ENCODE data around the gene NPEPL1.
"Not testable (repeated sequence)": the region's sequence is repeated elsewhere in the genome, so short reads cannot be mapped to it uniquely, and the experiment has no call there.

NPEPL1 gene

DNA sequence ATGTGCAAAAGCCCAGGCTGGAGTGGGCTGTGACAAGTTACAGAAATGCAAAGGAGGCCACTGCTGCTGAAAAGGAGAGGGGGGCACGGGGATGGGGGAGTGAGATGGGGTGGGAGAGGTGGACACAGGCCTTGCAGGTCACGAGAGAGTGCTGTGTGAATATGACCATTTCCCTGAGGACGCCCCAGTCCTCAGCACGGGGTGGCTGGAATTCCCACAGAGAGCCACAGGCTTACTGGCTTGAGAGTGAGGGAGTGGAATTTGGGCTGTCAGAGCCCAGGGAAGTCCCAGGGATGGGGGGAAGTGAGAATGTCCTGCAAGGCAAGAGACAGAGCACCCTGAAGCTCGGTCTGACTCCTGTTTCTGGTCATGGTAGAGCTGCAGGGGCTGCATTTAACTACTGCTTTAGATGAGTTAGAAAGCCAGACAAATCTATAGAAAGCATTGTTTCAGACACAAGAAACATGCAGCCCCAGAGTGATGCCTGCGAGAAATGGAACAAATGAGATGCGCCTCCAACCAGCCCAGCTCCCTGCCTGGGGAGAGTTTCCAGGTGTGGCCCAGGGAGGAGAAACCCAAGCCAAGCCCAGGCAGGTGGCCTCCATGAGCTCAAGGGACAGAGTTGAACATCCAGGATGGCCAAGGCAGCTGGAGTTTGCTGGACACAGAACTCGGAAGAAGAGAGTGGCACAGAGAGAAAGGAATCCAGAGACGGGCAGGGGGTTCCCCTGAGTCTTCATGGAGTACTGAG lies 30.5 kb downstream of the NPEPL1 start:
- no peak overlapping the region for H3K27ac Mint-ChIP-seq
- H3K4me3 Mint-ChIP-seq, result no peak overlapping the region
- H3K4me1 Mint-ChIP-seq (ENCODE audit: low read depth), result no peaks in the 10 kb centered on the region
- peaks cover 6% of the 10 kb centered on the region for H3K9me3 Mint-ChIP-seq
- no peak for DNase-seq (ENCODE audit: low spot score)
- no peaks in the 10 kb centered on the region for H3K36me3 Mint-ChIP-seq (ENCODE audit: low read depth)
- H3K27me3 Mint-ChIP-seq (ENCODE audit: low read depth), result peaks cover 40% of the 10 kb centered on the region

DNA sequence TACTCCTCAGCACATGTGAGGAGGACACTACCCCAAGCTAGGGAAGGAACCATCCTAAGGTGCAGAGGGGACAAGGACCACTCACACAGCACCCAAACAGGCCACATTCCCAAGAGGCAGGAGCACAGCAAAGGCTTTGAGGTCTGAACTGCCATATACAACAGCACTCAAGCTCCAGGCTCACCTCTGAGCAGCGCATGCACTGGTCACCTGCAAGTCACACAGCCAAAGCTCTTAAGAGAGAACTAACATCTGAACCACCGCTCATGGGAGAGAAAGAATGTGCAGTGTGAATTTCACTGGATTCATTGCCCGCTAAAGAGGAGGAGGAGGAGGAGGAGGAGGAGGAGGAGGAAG lies 31.0 kb downstream of the NPEPL1 start:
- no peaks in the 10 kb centered on the region for H3K4me1 Mint-ChIP-seq (ENCODE audit: low read depth)
- peaks cover 7% of the 10 kb centered on the region for H3K9me3 Mint-ChIP-seq
- peak; percentile 2 for DNase-seq (ENCODE audit: low spot score)
- H3K4me3 Mint-ChIP-seq, result no peak overlapping the region
- peaks cover 41% of the 10 kb centered on the region for H3K27me3 Mint-ChIP-seq (ENCODE audit: low read depth)
- H3K27ac Mint-ChIP-seq, result no peak overlapping the region
- H3K36me3 Mint-ChIP-seq (ENCODE audit: low read depth), result no peaks in the 10 kb centered on the region

DNA sequence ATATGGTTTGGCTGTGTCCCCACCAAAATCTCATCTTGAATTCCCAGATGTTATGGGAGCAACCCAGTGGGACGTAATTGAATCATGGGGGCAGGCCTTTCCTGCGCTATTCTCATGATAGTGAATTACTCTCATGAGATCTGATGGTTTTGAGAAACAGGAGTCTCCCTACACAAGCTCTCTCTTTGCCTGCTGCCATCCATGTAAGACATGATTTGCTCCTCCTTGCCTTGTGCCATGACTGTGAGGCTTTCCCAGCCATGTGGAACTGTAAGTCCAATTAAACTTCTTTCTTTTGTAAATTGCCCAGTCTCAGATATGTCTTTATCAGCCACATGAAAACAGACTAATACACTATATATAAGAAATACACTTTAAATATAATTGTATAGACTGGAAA lies 33.6 kb downstream of the NPEPL1 start:
- H3K27me3 Mint-ChIP-seq (ENCODE audit: low read depth), result peaks cover 54% of the 10 kb centered on the region
- H3K27ac Mint-ChIP-seq; H3K4me1 Mint-ChIP-seq (ENCODE audit: low read depth); H3K4me3 Mint-ChIP-seq; H3K36me3 Mint-ChIP-seq (ENCODE audit: low read depth); H3K9me3 Mint-ChIP-seq: not testable (repeated sequence)
- peak; percentile 1 for DNase-seq (ENCODE audit: low spot score)

DNA sequence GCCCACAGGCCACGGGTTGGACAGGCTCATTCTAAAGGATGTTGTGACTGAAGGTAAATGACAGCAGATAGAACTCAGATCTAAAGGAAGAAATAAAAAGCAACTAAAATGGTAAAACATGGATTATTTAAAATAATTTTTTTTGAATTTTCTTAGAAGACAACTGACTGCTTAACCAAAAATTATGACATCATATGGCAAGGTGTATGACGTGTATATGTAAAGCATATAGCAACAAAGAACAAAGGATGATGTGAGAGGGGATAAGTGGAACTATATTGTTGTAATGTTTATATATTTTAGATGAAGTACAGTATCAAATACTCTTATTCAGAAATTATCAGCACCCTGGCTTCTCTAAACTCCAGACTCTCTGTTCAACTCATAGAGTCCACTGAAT lies 38.6 kb downstream of the NPEPL1 start:
- no peaks in the 10 kb centered on the region for H3K4me1 Mint-ChIP-seq (ENCODE audit: low read depth)
- no peak overlapping the region for H3K4me3 Mint-ChIP-seq
- peaks cover 7% of the 10 kb centered on the region for H3K9me3 Mint-ChIP-seq
- no peaks in the 10 kb centered on the region for H3K36me3 Mint-ChIP-seq (ENCODE audit: low read depth)
- DNase-seq (ENCODE audit: low spot score), result no peak
- peaks cover 52% of the 10 kb centered on the region for H3K27me3 Mint-ChIP-seq (ENCODE audit: low read depth)
- H3K27ac Mint-ChIP-seq, result no peak overlapping the region

DNA sequence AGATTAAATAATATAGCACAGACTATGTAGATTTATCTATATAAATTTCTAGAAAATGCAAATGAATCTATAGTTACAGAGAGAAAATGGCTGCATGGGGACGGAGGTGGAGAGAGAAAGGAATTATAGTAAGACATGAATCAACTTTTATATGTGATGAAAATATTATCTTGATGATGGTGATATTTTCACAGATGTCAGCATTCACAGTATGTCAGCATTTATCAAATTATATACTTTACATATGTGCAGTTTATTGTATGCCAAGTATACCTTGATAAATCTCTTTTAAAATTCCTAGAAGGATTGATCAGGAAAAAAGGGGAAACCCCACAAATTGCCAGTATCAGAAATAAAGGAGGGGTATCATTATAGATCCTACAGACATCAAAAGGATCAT lies 44.6 kb downstream of the NPEPL1 start:
- Mint-ChIP-seq H3K4me1 (ENCODE audit: low read depth) (no peaks in the 10 kb centered on the region), H3K4me3 (no peak overlapping the region), H3K27me3 (ENCODE audit: low read depth) (peaks cover 61% of the 10 kb centered on the region), H3K9me3 (no peaks in the 10 kb centered on the region), H3K27ac (no peak overlapping the region), H3K36me3 (ENCODE audit: low read depth) (no peaks in the 10 kb centered on the region)
- DNase-seq (ENCODE audit: low spot score), result no peak

DNA sequence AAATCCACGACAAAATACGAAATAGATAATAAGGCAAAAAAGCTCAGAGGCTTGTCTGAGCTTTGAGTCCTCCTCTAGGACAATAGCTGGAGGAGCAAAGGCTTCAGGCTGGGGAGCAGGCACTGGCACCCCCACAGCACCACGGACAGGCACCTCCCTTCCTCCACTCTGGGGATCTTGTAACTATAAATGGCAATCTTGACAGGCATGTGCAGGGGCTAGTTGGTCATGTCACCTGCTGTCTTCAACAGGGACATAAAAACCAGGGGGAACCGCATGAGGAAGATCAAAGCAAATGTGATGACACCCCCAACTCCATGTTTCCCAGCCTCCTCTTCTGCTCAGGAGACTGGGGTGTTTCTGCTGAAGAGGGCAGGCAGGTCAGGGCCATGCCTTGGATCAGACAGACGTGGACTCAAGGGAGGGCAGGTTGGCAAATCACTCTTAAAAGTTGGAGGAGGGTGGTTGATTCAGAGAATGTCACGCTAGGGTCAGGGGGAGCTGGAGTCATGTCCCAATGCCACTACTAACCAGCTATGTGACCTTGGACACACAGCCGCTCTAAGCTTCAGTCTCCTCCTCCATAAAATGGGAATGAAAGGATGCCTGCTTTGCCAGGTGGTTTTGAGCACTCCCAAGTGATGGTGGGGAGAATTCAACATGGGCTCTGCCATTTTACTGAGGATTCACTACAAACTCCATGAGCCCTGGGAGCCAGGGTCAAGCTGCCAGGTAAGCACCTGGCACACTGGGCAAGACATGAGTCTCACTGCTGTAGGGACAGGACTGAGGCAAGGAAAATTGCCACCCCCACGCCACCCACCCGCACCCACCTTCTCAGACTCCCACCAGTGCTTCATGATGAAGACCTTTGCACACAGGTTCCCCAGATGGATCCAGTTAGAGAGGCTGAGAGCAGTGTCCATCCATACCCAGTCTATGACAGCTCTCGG lies 48.0 kb downstream of the NPEPL1 start:
- no peak for DNase-seq (ENCODE audit: low spot score)
- peaks cover 41% of the 10 kb centered on the region for H3K27me3 Mint-ChIP-seq (ENCODE audit: low read depth)
- no peak overlapping the region for H3K27ac Mint-ChIP-seq
- H3K36me3 Mint-ChIP-seq (ENCODE audit: low read depth), result no peaks in the 10 kb centered on the region
- no peaks in the 10 kb centered on the region for H3K9me3 Mint-ChIP-seq
- H3K4me3 Mint-ChIP-seq, result no peak overlapping the region
- H3K4me1 Mint-ChIP-seq (ENCODE audit: low read depth), result no peaks in the 10 kb centered on the region

DNA sequence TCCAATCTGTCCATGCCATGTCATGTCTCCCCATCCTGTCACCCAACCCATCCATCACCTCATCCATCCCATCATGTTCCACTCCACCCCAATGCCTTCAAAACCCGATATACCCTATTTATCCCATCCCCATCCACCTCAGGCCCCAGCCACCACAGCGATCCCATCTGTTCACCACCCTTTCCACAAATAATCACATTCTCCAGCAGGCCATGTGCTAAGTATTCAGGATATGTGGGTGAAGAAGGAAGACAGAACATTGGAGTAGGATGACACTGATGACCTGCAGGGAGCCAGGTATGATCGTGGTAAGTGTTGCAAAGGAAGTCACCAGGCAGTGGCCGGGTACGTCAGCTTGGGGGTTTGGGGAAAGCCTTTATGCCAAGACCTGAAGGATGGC lies 48.8 kb downstream of the NPEPL1 start:
- H3K27me3 Mint-ChIP-seq (ENCODE audit: low read depth), result peaks cover 36% of the 10 kb centered on the region
- H3K9me3 Mint-ChIP-seq, result no peaks in the 10 kb centered on the region
- no peak overlapping the region for H3K4me3 Mint-ChIP-seq
- no peak for DNase-seq (ENCODE audit: low spot score)
- no peak overlapping the region for H3K27ac Mint-ChIP-seq
- no peaks in the 10 kb centered on the region for H3K4me1 Mint-ChIP-seq (ENCODE audit: low read depth)
- no peaks in the 10 kb centered on the region for H3K36me3 Mint-ChIP-seq (ENCODE audit: low read depth)

DNA sequence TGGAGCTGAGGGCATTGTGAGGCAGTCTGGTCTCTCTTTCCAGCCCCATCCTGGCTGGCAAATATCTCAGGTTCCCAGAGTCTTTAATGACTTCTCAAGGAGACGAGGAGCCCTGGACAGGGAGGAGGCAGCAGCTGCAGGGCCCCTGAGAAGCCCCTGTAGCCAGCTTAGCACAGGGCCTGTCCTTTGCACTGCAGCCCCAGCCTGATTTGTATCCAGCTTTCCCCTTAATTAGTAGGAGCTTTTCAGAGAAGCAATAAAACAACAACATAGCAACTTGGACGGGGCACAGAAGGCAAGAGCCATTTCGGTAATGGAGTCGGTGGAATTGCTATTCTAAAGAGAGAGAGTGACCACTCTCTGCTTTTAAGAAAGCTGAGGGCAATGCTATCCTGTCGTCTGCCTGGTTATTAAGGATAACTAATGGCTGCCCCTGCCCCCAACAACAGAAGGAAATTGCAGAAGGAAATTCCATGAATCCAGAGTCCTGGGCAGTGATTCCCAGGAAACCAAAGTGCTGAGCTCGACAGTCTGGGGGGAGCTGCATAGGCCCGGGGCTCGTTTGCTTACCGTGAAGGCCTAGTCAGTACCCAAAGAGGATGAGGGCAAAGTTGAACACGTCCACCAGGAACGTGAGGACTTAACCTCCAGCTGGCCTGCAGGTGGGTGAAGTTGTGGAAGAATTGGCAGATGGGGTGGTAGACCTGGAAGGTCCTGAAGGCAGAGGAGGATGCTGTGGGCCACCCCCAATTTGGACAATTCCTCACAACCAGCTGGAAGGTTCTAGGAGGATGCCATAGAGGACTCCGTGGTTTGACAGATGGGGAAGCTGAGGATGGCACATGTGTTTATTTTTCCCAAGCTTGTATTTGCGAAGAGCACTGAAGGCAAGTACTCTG lies 50.3 kb downstream of the NPEPL1 start:
- H3K27ac Mint-ChIP-seq, result no peak overlapping the region
- DNase-seq (ENCODE audit: low spot score), result no peak
- no peaks in the 10 kb centered on the region for H3K36me3 Mint-ChIP-seq (ENCODE audit: low read depth)
- no peaks in the 10 kb centered on the region for H3K9me3 Mint-ChIP-seq
- peaks cover 29% of the 10 kb centered on the region for H3K27me3 Mint-ChIP-seq (ENCODE audit: low read depth)
- H3K4me1 Mint-ChIP-seq (ENCODE audit: low read depth), result no peaks in the 10 kb centered on the region
- H3K4me3 Mint-ChIP-seq, result no peak overlapping the region

DNA sequence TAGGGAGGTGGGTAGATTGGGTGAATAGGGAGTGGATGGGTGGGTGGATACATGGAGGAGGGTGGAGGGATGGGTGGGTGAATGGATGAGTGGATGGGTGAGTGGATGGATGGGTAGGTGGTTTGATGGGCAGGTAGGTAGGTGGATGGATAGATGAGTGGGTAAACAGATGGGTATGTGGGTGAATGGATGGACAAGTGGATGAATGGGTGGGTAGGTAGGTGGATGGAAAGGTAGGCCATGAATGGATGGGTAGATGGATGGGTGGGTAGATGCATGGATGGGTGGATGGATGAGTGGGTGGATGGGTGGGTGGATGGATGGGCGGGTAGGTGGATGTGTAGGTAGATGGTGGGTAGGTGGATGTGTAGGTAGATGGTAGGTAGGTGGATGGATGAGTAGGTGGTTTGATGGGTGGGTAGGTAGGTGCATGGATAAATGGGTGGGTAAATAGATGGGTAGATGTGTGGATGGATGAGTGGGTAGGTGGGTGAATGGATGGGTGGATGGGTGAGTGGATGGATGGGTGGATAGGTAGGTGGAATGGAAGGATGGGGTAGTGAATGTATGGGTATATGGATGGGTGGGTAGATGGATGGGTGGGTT lies 51.4 kb downstream of the NPEPL1 start:
- Mint-ChIP-seq H3K27me3 (ENCODE audit: low read depth) (peaks cover 23% of the 10 kb centered on the region), H3K9me3 (no peaks in the 10 kb centered on the region), H3K36me3 (ENCODE audit: low read depth) (no peaks in the 10 kb centered on the region), H3K27ac (no peak overlapping the region), H3K4me1 (ENCODE audit: low read depth) (no peaks in the 10 kb centered on the region), H3K4me3 (no peak overlapping the region)
- no peak for DNase-seq (ENCODE audit: low spot score)

DNA sequence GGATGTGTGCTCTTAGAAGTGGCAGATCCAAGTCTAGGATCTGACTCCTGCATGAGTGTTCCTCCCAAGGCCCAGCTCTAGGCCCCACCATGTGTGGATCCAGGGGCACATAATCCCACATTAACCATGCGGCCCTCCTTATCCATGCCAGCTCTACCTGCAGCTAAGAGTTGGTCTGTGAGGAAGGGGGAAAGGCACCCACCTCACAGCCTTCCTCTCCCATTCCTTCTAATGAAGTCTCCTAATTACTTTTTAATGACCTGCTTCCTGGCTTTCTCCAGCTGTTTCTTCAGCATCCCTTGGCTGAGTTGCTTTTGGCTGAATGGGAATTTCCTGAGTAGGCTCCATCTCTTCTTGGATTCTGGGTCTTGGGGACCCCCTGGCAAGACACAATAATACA lies 52.2 kb downstream of the NPEPL1 start:
- H3K4me3 Mint-ChIP-seq, result no peak overlapping the region
- peaks cover 16% of the 10 kb centered on the region for H3K27me3 Mint-ChIP-seq (ENCODE audit: low read depth)
- H3K9me3 Mint-ChIP-seq, result no peaks in the 10 kb centered on the region
- DNase-seq (ENCODE audit: low spot score), result no peak
- no peak overlapping the region for H3K27ac Mint-ChIP-seq
- no peaks in the 10 kb centered on the region for H3K4me1 Mint-ChIP-seq (ENCODE audit: low read depth)
- H3K36me3 Mint-ChIP-seq (ENCODE audit: low read depth), result no peaks in the 10 kb centered on the region

DNA sequence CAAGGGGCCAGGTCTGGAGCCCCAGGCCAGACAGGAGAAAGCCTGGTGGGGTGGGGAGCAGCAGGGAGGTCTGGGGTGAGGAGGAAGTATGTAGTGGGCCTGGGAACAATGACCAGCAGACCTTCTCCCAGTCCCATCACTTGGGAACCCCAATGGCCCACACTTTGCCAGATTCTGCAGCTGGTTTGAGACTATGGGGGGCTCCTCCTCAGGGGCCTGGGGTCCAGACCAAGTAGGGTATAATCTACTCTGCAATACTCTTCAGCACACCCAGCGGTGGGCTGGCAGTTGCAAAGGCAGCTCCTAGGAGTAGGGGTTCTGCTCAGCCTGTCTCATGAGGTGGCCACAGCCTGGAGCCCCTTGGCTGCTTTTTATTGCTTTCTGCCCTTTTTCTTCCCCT lies 52.8 kb downstream of the NPEPL1 start:
- Mint-ChIP-seq H3K9me3 (no peaks in the 10 kb centered on the region), H3K4me3 (no peak overlapping the region), H3K36me3 (ENCODE audit: low read depth) (no peaks in the 10 kb centered on the region), H3K4me1 (ENCODE audit: low read depth) (no peaks in the 10 kb centered on the region), H3K27me3 (ENCODE audit: low read depth) (peaks cover 10% of the 10 kb centered on the region), H3K27ac (no peak overlapping the region)
- DNase-seq (ENCODE audit: low spot score), result no peak

DNA sequence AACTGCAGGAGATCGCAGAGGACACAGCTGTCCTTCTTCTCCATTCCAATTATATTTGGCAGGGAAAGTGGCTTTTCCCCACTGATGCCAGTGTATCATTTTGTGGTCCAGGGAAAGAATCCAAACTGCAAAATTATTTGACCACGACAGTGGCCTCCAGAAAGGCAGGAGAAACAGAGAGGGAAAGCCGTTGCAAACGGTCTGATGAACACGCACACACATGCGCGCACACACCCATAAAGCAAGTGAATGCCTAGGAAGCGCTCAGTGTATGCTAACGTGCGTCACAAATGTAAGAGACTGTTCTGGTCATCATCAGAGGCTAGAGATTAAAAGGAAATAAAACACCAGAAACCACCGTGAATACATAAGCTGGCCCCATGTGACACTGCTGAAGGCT lies 54.0 kb downstream of the NPEPL1 start:
- H3K27ac Mint-ChIP-seq, result no peak overlapping the region
- H3K4me1 Mint-ChIP-seq (ENCODE audit: low read depth), result no peaks in the 10 kb centered on the region
- H3K36me3 Mint-ChIP-seq (ENCODE audit: low read depth), result no peaks in the 10 kb centered on the region
- H3K9me3 Mint-ChIP-seq, result no peaks in the 10 kb centered on the region
- peaks cover 10% of the 10 kb centered on the region for H3K27me3 Mint-ChIP-seq (ENCODE audit: low read depth)
- no peak overlapping the region for H3K4me3 Mint-ChIP-seq
- DNase-seq (ENCODE audit: low spot score), result no peak

DNA sequence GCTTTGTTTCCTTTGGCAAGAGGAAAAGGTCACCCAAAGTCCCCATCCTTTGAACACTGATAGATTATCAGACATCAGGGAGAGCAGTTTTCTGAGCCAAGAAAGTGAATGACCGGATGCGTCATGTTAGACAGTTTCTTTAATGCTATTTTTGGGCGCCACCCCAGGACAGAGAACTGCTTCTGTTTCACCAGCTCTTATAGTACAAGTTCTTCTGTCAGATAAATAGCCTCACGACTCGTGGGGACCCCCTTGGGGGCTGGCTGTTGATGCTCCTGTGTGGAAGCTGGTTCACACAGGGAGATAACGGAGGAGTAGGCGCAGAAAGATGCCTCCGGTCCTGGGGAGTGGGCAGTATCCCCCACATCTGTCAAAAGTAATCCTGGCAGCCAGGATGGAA lies 54.6 kb downstream of the NPEPL1 start:
- Mint-ChIP-seq H3K27ac (no peak overlapping the region), H3K27me3 (ENCODE audit: low read depth) (peaks cover 13% of the 10 kb centered on the region), H3K4me1 (ENCODE audit: low read depth) (no peaks in the 10 kb centered on the region), H3K4me3 (no peak overlapping the region), H3K9me3 (no peaks in the 10 kb centered on the region), H3K36me3 (ENCODE audit: low read depth) (no peaks in the 10 kb centered on the region)
- DNase-seq (ENCODE audit: low spot score), result no peak

Measured in T-helper 2 cell treated with Interferon-gamma antibody and Interleukin-4, amounts not matched to agents 5 μg/mL and 100 μg/mL, for 36 hours (primary cell).